H9 (cell line): ENCODE results near the gene PDCD6IP. TPM values are rescaled to one million over a fixed set of nuclear protein-coding genes. Genes with fewer than 3 reads are reported as not detected.
"Not testable (repeated sequence)": the region's sequence is repeated elsewhere in the genome, so short reads cannot be mapped to it uniquely, and the experiment has no call there.

Experiments used
- DNase-seq: peaks from one replicate; pipeline ENCODE4 v3.0.0-alpha.2; 2017
- H2AFZ ChIP-seq: one replicate; pipeline ENCODE4 v1.6.1; 2013; ENCODE audit warnings: mild to moderate bottlenecking, low read length, control low read depth, moderate library complexity
- H2AK5ac ChIP-seq: 2 replicates; pipeline ENCODE4 v1.6.1; 2013; ENCODE audit warnings: low read length, control low read depth, mixed read lengths; ENCODE audit not compliant: insufficient read length
- H2BK120ac ChIP-seq: one replicate; pipeline ENCODE4 v1.6.1; 2013; ENCODE audit warnings: low read depth, mild to moderate bottlenecking, low read length, control low read depth, inconsistent platforms; ENCODE audit not compliant: poor library complexity, severe bottlenecking
- H2BK12ac ChIP-seq: 2 replicates; pipeline ENCODE4 v1.6.1; 2013; ENCODE audit warnings: low read length, control low read depth, mixed read lengths, low read depth; ENCODE audit not compliant: insufficient read length
- H2BK15ac ChIP-seq: 2 replicates; pipeline ENCODE4 v1.6.1; 2013; ENCODE audit warnings: low read depth, low read length, control low read depth
- H2BK20ac ChIP-seq: one replicate; pipeline ENCODE4 v1.6.1; 2013; ENCODE audit warnings: low read depth, mild to moderate bottlenecking, low read length, control low read depth, inconsistent platforms; ENCODE audit not compliant: poor library complexity, severe bottlenecking
- H2BK5ac ChIP-seq: 2 replicates; pipeline ENCODE4 v1.6.1; 2013; ENCODE audit warnings: low read length, control low read depth, mixed read lengths; ENCODE audit not compliant: insufficient read length
- H3K14ac ChIP-seq: 2 replicates; pipeline ENCODE4 v1.6.1; 2013; ENCODE audit warnings: low read length, control low read depth; ENCODE audit not compliant: insufficient read depth
- H3K18ac ChIP-seq: 2 replicates; pipeline ENCODE4 v1.6.1; 2013; ENCODE audit warnings: low read depth, mild to moderate bottlenecking, mixed read lengths, low read length, control low read depth; ENCODE audit not compliant: insufficient read length
- H3K23ac ChIP-seq: 2 replicates; pipeline ENCODE4 v1.6.1; 2013; ENCODE audit warnings: low read length, control low read depth, mixed read lengths, low read depth; ENCODE audit not compliant: insufficient read length
- H3K23me2 ChIP-seq: 2 replicates; pipeline ENCODE4 v1.6.1; 2013; ENCODE audit warnings: low read depth, mild to moderate bottlenecking, mixed read lengths, low read length, control low read depth; ENCODE audit not compliant: insufficient read length, poor library complexity, severe bottlenecking
- H3K27ac ChIP-seq: 2 replicates; pipeline ENCODE4 v1.5.1; 2013; ENCODE audit warnings: low read length, control low read depth, mixed read lengths, low read depth; ENCODE audit not compliant: insufficient read length
- H3K27me3 ChIP-seq: 2 replicates; pipeline ENCODE4 v1.6.1; 2013; ENCODE audit warnings: low read length, control low read depth, inconsistent platforms; ENCODE audit not compliant: insufficient read depth
- H3K4ac ChIP-seq: 2 replicates; pipeline ENCODE4 v1.6.1; 2013; ENCODE audit warnings: low read depth, mild to moderate bottlenecking, control low read depth, inconsistent platforms, low read length, moderate library complexity
- H3K4me1 ChIP-seq: 2 replicates; pipeline ENCODE4 v1.6.1; 2013; ENCODE audit warnings: low read length, control low read depth, inconsistent platforms; ENCODE audit not compliant: insufficient read depth
- H3K4me2 ChIP-seq: 2 replicates; pipeline ENCODE4 v1.6.1; 2013; ENCODE audit warnings: low read length, control low read depth, mixed read lengths; ENCODE audit not compliant: insufficient read length, insufficient read depth
- H3K56ac ChIP-seq: 2 replicates; pipeline ENCODE4 v1.6.1; 2013; ENCODE audit warnings: low read depth, mild to moderate bottlenecking, mixed read lengths, low read length, control low read depth; ENCODE audit not compliant: insufficient read length
- H3K79me1 ChIP-seq: 2 replicates; pipeline ENCODE4 v1.6.1; 2013; ENCODE audit warnings: low read depth, mild to moderate bottlenecking, moderate library complexity, low read length, control low read depth, inconsistent platforms; ENCODE audit not compliant: insufficient read depth, poor library complexity, severe bottlenecking
- H3K79me2 ChIP-seq: 2 replicates; pipeline ENCODE4 v1.6.1; 2013; ENCODE audit warnings: low read length, control low read depth, inconsistent platforms; ENCODE audit not compliant: insufficient read depth
- H3K9ac ChIP-seq: 2 replicates; pipeline ENCODE4 v1.6.1; 2013; ENCODE audit warnings: low read length, control low read depth, mixed read lengths; ENCODE audit not compliant: insufficient read length; ENCODE audit errors: extremely low read depth
- H3K9me3 ChIP-seq: one replicate; pipeline ENCODE4 v1.6.1; 2013; ENCODE audit warnings: low read depth, low read length, inconsistent platforms; ENCODE audit not compliant: control insufficient read depth
- H3T11ph ChIP-seq: one replicate; pipeline ENCODE4 v1.6.1; 2013; ENCODE audit warnings: mild to moderate bottlenecking, low read length, control low read depth, inconsistent platforms
- H4K20me1 ChIP-seq: one replicate; pipeline ENCODE4 v1.6.1; 2013; ENCODE audit not compliant: control insufficient read depth, insufficient read length, insufficient read depth
- H4K5ac ChIP-seq: 2 replicates; pipeline ENCODE4 v1.6.1; 2013; ENCODE audit warnings: low read depth, mild to moderate bottlenecking, mixed read lengths, low read length, control low read depth; ENCODE audit not compliant: insufficient read length
- H4K8ac ChIP-seq: replicated peaks from 2 replicates; pipeline ENCODE4 v1.6.1; 2013; ENCODE audit warnings: low read length, control low read depth, mixed read lengths, low read depth; ENCODE audit not compliant: insufficient read length
- H4K91ac ChIP-seq: 2 replicates; pipeline ENCODE4 v1.6.1; 2013; ENCODE audit warnings: low read depth, mild to moderate bottlenecking, moderate library complexity, mixed read lengths, low read length, control low read depth; ENCODE audit not compliant: insufficient read length
- H3K27ac Mint-ChIP-seq, 3 experiments: 2 replicates in 2 of 3; 3 replicates in 1 of 3; pipeline ENCODE4 v1.8.0; 2020 to 2021; ENCODE audit warnings: mixed read lengths in 3 of 3, mild to moderate bottlenecking in 1 of 3, moderate library complexity in 1 of 3
- H3K27me3 Mint-ChIP-seq: 2 replicates; pipeline ENCODE4 v1.8.0; 2021; ENCODE audit warnings: low read depth, mild to moderate bottlenecking, moderate library complexity, mixed read lengths
- H3K36me3 Mint-ChIP-seq, 3 experiments: 2 replicates in 2 of 3; 3 replicates in 1 of 3; pipeline ENCODE4 v1.8.0; 2020 to 2021; ENCODE audit warnings: low read depth in 3 of 3, mixed read lengths in 3 of 3; ENCODE audit not compliant: insufficient read depth in 1 of 3
- H3K4me1 Mint-ChIP-seq, 2 experiments: 2 replicates each; pipeline ENCODE4 v1.8.0; 2020; ENCODE audit warnings: mixed read lengths in 2 of 2
- H3K4me3 Mint-ChIP-seq, 2 experiments: 2 replicates in 1 of 2; 3 replicates in 1 of 2; pipeline ENCODE4 v1.8.0; 2020 to 2021; ENCODE audit warnings: mild to moderate bottlenecking in 2 of 2, mixed read lengths in 2 of 2, moderate library complexity in 1 of 2
- H3K9me3 Mint-ChIP-seq, 2 experiments: 2 replicates in 1 of 2; 3 replicates in 1 of 2; pipeline ENCODE4 v1.8.0; 2020; ENCODE audit warnings: mild to moderate bottlenecking in 2 of 2, mixed read lengths in 2 of 2, moderate library complexity in 1 of 2
- WGBS: extraction: QIAGEN DNeasy Blood & Tissue Kit; methylation state at CpG from one replicate; pipeline ENCODE4 v1.1.7; 2013; ENCODE audit warnings: missing lambda C conversion rate, low lambda C conversion rate, mixed read lengths; ENCODE audit not compliant: insufficient read length; ENCODE audit errors: extremely low coverage; 5-methylcytosine and 5-hydroxymethylcytosine counted together
- total RNA-seq: library from RNA; stranded (reverse); gene quantifications from 2 replicates; pipeline ENCODE4 v1.2.1, GENCODE V29; 2021

Gene PDCD6IP
- total RNA-seq, 1 experiment from 2014 or later: 109 TPM

DNA sequence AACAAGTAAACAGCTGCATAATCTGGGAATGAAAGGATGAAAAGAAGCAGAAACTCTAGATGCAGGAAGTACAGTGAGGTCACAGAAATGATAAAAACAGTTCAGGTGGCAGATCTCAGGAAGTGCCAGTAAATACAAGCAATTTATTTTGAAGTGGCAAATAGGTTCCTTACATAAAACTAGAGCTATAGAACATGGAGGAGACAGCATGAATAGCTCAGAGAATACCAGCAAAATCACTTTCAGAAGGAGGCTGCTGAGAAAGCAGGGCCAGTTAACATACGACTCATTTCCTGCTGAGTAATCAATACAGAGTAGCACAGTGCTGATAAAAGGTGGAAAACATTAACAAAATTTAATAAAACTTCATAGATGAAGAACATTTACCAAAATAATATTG is 57.0 kb downstream of the PDCD6IP start:
- H4K91ac ChIP-seq, H2BK120ac ChIP-seq, H2AK5ac ChIP-seq, H4K8ac ChIP-seq, H2BK5ac ChIP-seq, H3K18ac ChIP-seq, H3K9ac ChIP-seq, H2BK12ac ChIP-seq, H4K20me1 ChIP-seq, H3K4ac ChIP-seq, DNase-seq, H3K4me1 ChIP-seq, H3K4me3 Mint-ChIP-seq, H3K27me3 ChIP-seq, H2BK15ac ChIP-seq, H3K9me3 ChIP-seq, H4K5ac ChIP-seq, H2BK20ac ChIP-seq, H3T11ph ChIP-seq, H3K27ac ChIP-seq, H3K56ac ChIP-seq, H3K23ac ChIP-seq, H3K14ac ChIP-seq, H3K9me3 Mint-ChIP-seq, H3K23me2 ChIP-seq, H2AFZ ChIP-seq, H3K27me3 Mint-ChIP-seq, H3K79me2 ChIP-seq, H3K79me1 ChIP-seq, H3K4me2 ChIP-seq: not testable (repeated sequence)
- peaks cover 14 to 47% (median 29%) of the 10 kb centered on the region in 3 experiments; a peak in 6 of 7 replicates for H3K36me3 Mint-ChIP-seq
- peak overlapping the region in 2 of 3 experiments; percentile 91 to 96; a peak in 5 of 7 replicates for H3K27ac Mint-ChIP-seq
- WGBS: no CpG with 5 or more reads among the region's 1 CpG
- H3K4me1 Mint-ChIP-seq: peaks cover 27 to 35% of the 10 kb centered on the region in 2 experiments
